Spleen (tissue), 11 donors: ENCODE measurements around the gene EPB41L4A. TPM values are rescaled to one million over a fixed set of nuclear protein-coding genes. Genes with fewer than 3 reads are reported as not detected.

Experiments
- DNase-seq: peaks from one replicate; pipeline ENCODE4 v3.0.0-alpha.2; 2020
- H3K27ac ChIP-seq, 8 donors: fragments of 200-600 bp; sonication (generic) in 7 of 8; 1 replicate in 4 of 8; 2 replicates in 4 of 8; pipeline versions ENCODE4 v1.5.0 to v1.8.0; 2016 to 2021; ENCODE audit warnings: inconsistent platforms in 4 of 8, mild to moderate bottlenecking in 4 of 8, moderate library complexity in 1 of 8
- H3K27me3 ChIP-seq, 7 donors: fragments of 200-600 bp; sonication (generic) in 6 of 7; replicated peaks in 1 of 7; 1 replicate in 4 of 7; 2 replicates in 3 of 7; pipeline versions ENCODE4 v1.5.0 to v1.8.0; 2016 to 2021; ENCODE audit warnings: inconsistent platforms in 3 of 7, mild to moderate bottlenecking in 1 of 7
- H3K36me3 ChIP-seq, 6 donors: fragments of 200-600 bp; sonication (generic) in 5 of 6; 1 replicate in 4 of 6; 2 replicates in 2 of 6; pipeline versions ENCODE4 v1.5.0 to v1.8.0; 2016 to 2021; ENCODE audit warnings: inconsistent platforms in 2 of 6
- H3K4me1 ChIP-seq, 6 donors: fragments of 200-600 bp; sonication (generic) in 5 of 6; 1 replicate in 3 of 6; 2 replicates in 3 of 6; pipeline versions ENCODE4 v1.5.0 to v1.8.0; 2016 to 2021; ENCODE audit warnings: inconsistent platforms in 3 of 6
- H3K4me3 ChIP-seq, 8 donors: fragments of 200-600 bp; sonication (generic) in 7 of 8; 1 replicate in 4 of 8; 2 replicates in 4 of 8; pipeline versions ENCODE4 v1.5.0 to v1.8.0; 2016 to 2021; ENCODE audit warnings: inconsistent platforms in 4 of 8, mild to moderate bottlenecking in 4 of 8, moderate library complexity in 2 of 8
- H3K9me3 ChIP-seq, 8 donors: fragments of 200-600 bp; sonication (generic) in 7 of 8; 1 replicate in 4 of 8; 2 replicates in 4 of 8; pipeline versions ENCODE4 v1.5.0 to v1.8.0; 2016 to 2021; ENCODE audit warnings: inconsistent platforms in 4 of 8
- POLR2A ChIP-seq, 3 donors: fragments of 450-650 bp; IDR thresholded peaks; one replicate each; pipeline ENCODE4 v1.5.1; 2017; ENCODE audit warnings: antibody characterized with exemption in 3 of 3, mild to moderate bottlenecking in 1 of 3
- POLR2AphosphoS5 ChIP-seq, 3 donors: sonication (generic); formaldehyde crosslinking; IDR thresholded peaks; one replicate each; pipeline ENCODE4 v1.5.1; 2017; ENCODE audit warnings: antibody characterized with exemption in 3 of 3
- WGBS, 5 donors: extraction: QIAGEN DNeasy Blood & Tissue Kit in 3 of 5; methylation state at CpG; one replicate each; pipeline versions ENCODE4 v1.1.5 to v1.1.7; 2013 to 2018; 5-methylcytosine and 5-hydroxymethylcytosine counted together
- intact Hi-C: fragments of 100-400 bp; cut with DNase I; formaldehyde crosslinking; loops from one replicate; pipeline ENCODE4 v1.15.0; 2023; ENCODE audit warnings: low total_unique reads
- polyA plus RNA-seq, 3 donors: library from polyadenylated mRNA; stranded (reverse); fragments of 200-250 nt; gene quantifications; one replicate each; pipeline ENCODE4 v1.2.1, GENCODE V29; 2013
- total RNA-seq, 7 donors: library from RNA; depleted of rRNA in 3 of 7; stranded (reverse); fragments of >200 nt in 3 of 7; fragmentation: NEBNext Ultra II Directional in 4 of 7; extraction: Animal tissue kit (Norgen Biotek cat#: 25700) in 4 of 7; gene quantifications; one replicate each; pipeline versions ENCODE4 v1.1.0 to v1.2.1, GENCODE V29; 2016 to 2021
- TF ChIP-seq, protein P1 (sequence below), 11 experiments: fragments of 200-600 bp in 7 of 11; fragments of 450-650 bp in 4 of 11; sonication (generic) in 4 of 11; IDR thresholded peaks in 8 of 11; conservative IDR thresholded peaks in 3 of 11; 1 replicate in 7 of 11; 2 replicates in 4 of 11; pipeline versions ENCODE4 v1.4.0 to v1.8.0; 2016 to 2021; ENCODE audit warnings: antibody characterized with exemption in 11 of 11, inconsistent platforms in 4 of 11, mild to moderate bottlenecking in 1 of 11
- donor health status: healthy with polysubstance abuse.
- donor health status: DM: no; HTN: no; CAD: no; lungs with moderate emphysema.
- donor health status: DM: no; HTN: no; CAD: no.
- donor health status: Bipolar disorder and iron deficiency.
- donor health status: healthy.
- donor health status: DM: no; HTN: no; CAD: no.
- donor health status: DM: yes; HTN: yes; CAD: no.

EPB41L4A gene
- total and polyA plus RNA-seq, 10 donors = 1.4 to 28.1 (median 12.2) TPM

GRCh38 chr5:112257005-112257404 is 162.1 kb downstream of the EPB41L4A start:
- TF ChIP-seq, protein P1, sequence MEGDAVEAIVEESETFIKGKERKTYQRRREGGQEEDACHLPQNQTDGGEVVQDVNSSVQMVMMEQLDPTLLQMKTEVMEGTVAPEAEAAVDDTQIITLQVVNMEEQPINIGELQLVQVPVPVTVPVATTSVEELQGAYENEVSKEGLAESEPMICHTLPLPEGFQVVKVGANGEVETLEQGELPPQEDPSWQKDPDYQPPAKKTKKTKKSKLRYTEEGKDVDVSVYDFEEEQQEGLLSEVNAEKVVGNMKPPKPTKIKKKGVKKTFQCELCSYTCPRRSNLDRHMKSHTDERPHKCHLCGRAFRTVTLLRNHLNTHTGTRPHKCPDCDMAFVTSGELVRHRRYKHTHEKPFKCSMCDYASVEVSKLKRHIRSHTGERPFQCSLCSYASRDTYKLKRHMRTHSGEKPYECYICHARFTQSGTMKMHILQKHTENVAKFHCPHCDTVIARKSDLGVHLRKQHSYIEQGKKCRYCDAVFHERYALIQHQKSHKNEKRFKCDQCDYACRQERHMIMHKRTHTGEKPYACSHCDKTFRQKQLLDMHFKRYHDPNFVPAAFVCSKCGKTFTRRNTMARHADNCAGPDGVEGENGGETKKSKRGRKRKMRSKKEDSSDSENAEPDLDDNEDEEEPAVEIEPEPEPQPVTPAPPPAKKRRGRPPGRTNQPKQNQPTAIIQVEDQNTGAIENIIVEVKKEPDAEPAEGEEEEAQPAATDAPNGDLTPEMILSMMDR (IDR thresholded peaks at IDR 0.05 in 8 of 11, conservative IDR thresholded peaks at IDR 0.05 in 3 of 11) = no peak
- TF ChIP-seq POLR2A (IDR thresholded peaks at IDR 0.05) = no peak
- TF ChIP-seq POLR2AphosphoS5 (IDR thresholded peaks at IDR 0.05) = no peak
- Histone ChIP-seq H3K4me3 (no peak overlapping the region), H3K9me3 (no peaks in the 10 kb centered on the region), H3K27me3 (no peaks in the 10 kb centered on the region), H3K4me1 (no peaks in the 10 kb centered on the region), H3K36me3 (no peaks in the 10 kb centered on the region), H3K27ac (no peak overlapping the region)
- DNase-seq = no peak
- intact Hi-C loops = no loop called here

DNA sequence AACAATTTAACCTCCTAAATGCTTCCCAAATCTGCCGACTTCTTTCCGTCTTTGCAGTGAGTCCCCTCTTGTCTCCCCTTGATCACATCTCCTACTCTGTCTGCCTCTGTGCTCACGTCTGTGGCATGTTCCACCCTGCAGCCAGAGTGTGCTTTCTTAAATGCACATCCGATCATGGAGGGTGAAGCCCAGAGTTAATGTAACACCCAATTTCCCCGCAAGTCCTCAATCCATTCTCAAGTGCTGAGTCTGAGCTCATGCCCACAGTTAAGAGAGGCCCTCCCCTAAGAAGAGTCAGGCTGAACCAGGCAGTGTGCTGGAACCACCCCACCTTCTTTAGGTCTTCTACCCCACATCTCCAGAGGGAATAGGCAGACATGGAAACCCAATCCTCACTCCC is 164.8 kb downstream of the EPB41L4A start:
- Histone ChIP-seq H3K4me3 (no peak overlapping the region), H3K9me3 (no peaks in the 10 kb centered on the region), H3K4me1 (no peaks in the 10 kb centered on the region), H3K27ac (no peak overlapping the region), H3K27me3 (no peaks in the 10 kb centered on the region), H3K36me3 (no peaks in the 10 kb centered on the region)
- 85 to 93% (median 91%) methylated on average over 5 of the region's 5 CpGs for WGBS, 5 donors
- no peak for DNase-seq
- TF ChIP-seq POLR2AphosphoS5 (IDR thresholded peaks at IDR 0.05) (no peak), POLR2A (IDR thresholded peaks at IDR 0.05) (no peak)
- TF ChIP-seq, protein P1 (IDR thresholded peaks at IDR 0.05 in 8 of 11, conservative IDR thresholded peaks at IDR 0.05 in 3 of 11) = no peak
- intact Hi-C loops = no loop called here

DNA sequence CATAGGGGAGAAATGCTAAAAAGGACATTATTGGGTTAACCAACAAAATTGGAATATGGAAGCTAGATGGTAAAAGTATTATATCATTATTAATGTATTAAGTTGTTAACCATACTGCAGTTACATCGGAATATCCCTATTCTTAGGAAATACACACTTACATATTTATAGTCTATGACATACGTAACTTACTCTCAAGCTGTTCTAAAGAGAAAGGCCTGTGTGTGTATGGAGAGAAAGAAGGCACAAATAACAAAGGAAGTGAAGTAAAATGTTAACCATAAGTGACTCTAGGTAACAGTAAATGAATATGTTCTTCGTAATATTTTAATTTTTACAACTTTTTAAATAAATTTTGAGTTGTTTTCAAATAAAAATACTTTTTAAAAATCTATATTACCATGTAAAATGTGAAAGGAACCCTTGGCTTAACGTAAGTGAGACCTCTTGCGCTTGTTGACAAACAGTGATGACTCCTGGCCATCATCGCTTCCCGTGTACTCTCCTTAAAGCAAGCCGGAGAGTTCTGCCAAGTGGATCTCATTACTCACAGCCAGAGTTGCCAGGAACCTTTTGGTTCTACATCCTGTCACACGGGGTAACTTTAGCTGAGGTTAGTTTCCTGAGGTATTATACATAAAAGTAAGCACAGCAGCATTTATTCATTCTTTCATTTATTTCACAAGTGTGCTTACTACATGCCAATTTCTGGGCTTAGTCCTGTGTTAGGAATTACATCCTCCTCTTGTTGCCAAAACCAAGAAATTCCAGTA is 165.4 kb downstream of the EPB41L4A start:
- WGBS, 5 donors = 52 to 70% (median 57%) methylated on average over 9 of the region's 9 CpGs
- Histone ChIP-seq H3K27ac (no peak overlapping the region), H3K4me1 (no peaks in the 10 kb centered on the region), H3K27me3 (no peaks in the 10 kb centered on the region), H3K9me3 (no peaks in the 10 kb centered on the region), H3K4me3 (no peak overlapping the region), H3K36me3 (no peaks in the 10 kb centered on the region)
- DNase-seq = no peak
- TF ChIP-seq POLR2A (IDR thresholded peaks at IDR 0.05) = no peak
- TF ChIP-seq, protein P1 (IDR thresholded peaks at IDR 0.05 in 8 of 11, conservative IDR thresholded peaks at IDR 0.05 in 3 of 11) = no peak
- TF ChIP-seq POLR2AphosphoS5 (IDR thresholded peaks at IDR 0.05) = no peak
- intact Hi-C loops = no loop called here

DNA sequence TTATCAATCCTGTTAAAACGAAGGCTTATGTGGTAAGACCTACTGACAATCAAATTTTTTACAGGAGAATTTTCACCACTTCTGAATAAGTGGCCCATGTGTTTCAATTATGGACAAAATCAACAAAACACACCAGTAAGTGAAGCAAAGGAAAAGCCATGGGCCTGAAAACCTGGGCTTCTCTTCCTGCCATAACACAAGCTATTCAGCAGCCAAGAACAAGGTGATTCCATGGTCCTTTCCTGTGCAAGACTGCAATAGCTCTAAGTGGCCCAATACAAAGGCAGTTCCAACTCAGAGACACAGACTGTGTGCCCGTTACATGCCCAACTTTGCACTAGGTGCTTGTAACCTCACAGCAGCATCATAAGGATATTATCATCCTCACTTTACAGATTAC is 168.5 kb downstream of the EPB41L4A start:
- no peaks in the 10 kb centered on the region for H3K36me3 ChIP-seq
- no peaks in the 10 kb centered on the region for H3K27me3 ChIP-seq
- H3K9me3 ChIP-seq = no peaks in the 10 kb centered on the region
- no peaks in the 10 kb centered on the region for H3K4me1 ChIP-seq
- DNase-seq = no peak
- intact Hi-C loops = no loop called here
- WGBS, 5 donors = 76 to 81% (median 77%) methylated on average over 2 of the region's 2 CpGs
- TF ChIP-seq POLR2A (IDR thresholded peaks at IDR 0.05) (no peak), POLR2AphosphoS5 (IDR thresholded peaks at IDR 0.05) (no peak)
- TF ChIP-seq, protein P1 (IDR thresholded peaks at IDR 0.05 in 8 of 11, conservative IDR thresholded peaks at IDR 0.05 in 3 of 11) = no peak
- no peak overlapping the region for H3K4me3 ChIP-seq
- H3K27ac ChIP-seq = no peak overlapping the region
